VCaP (cell line): Measurements from ENCODE around the gene PLD1.
A peak's percentile ranks its signal among the peaks of the same experiment; 100 is the strongest.

Experiments used
- H3K27ac ChIP-seq: fragments of 450-650 bp; 2 replicates; pipeline ENCODE4 v1.5.1; 2017
- TF ChIP-seq, protein P1 (sequence below): fragments of 450-650 bp; conservative IDR thresholded peaks from 2 replicates; pipeline ENCODE4 v1.5.1; 2017; ENCODE audit warnings: mild to moderate bottlenecking, moderate library complexity

Gene PLD1

DNA sequence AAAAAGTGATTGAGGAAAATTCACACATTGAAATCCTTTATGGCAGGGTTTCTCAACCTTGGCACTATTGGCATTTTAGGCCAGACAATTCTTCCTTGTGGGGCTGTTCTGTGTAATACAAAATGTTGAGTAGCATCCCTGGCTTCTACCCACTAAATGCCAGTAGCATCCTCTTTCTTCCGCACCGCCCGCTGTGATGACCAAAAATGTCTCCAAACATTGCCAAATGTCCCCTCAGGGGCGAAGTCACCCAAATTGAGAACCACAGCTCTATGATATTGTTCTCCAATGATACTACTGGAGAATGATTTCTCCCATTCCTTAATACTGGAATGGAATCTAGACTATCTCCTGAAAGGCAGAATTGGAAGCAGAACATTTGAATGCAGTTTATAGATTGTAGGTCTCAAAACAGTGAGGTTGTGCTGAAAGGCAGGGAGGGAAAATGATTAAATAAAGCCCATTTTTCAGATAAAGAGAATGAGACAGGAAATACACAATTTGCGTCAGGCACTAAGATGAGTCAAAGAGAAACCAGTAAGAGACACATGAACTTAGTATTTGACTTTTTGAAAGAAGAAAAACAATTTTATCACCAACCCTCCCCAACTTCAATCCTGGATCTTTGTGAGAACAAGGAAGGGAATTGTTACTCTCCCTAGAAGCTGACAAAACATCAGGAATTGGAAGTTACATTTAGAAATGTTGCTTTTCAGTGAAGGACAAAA is 248.5 kb downstream of the PLD1 start:
- no peak overlapping the region for H3K27ac ChIP-seq
- TF ChIP-seq, protein P1, sequence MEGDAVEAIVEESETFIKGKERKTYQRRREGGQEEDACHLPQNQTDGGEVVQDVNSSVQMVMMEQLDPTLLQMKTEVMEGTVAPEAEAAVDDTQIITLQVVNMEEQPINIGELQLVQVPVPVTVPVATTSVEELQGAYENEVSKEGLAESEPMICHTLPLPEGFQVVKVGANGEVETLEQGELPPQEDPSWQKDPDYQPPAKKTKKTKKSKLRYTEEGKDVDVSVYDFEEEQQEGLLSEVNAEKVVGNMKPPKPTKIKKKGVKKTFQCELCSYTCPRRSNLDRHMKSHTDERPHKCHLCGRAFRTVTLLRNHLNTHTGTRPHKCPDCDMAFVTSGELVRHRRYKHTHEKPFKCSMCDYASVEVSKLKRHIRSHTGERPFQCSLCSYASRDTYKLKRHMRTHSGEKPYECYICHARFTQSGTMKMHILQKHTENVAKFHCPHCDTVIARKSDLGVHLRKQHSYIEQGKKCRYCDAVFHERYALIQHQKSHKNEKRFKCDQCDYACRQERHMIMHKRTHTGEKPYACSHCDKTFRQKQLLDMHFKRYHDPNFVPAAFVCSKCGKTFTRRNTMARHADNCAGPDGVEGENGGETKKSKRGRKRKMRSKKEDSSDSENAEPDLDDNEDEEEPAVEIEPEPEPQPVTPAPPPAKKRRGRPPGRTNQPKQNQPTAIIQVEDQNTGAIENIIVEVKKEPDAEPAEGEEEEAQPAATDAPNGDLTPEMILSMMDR = no peak

- TF ChIP-seq, protein P1 = no peak
- no peak overlapping the region for H3K27ac ChIP-seq
Observed at GRCh38 chr3:171559586-171559985, 250.7 kb downstream of the PLD1 start.

GRCh38 chr3:171558188-171558696 is 252.0 kb downstream of the PLD1 start:
- H3K27ac ChIP-seq = no peak overlapping the region
- TF ChIP-seq, protein P1 = no peak

GRCh38 chr3:171557173-171557572 is 253.1 kb downstream of the PLD1 start:
- TF ChIP-seq, protein P1 = no peak

GRCh38 chr3:171556574-171557145 is 253.6 kb downstream of the PLD1 start:
- peak overlapping the region; percentile 54 for H3K27ac ChIP-seq
- TF ChIP-seq, protein P1 = no peak

More at GRCh38 chr3:171557173-171557572, 253.1 kb downstream of the PLD1 start:
- peak overlapping the region; percentile 54 for H3K27ac ChIP-seq

DNA sequence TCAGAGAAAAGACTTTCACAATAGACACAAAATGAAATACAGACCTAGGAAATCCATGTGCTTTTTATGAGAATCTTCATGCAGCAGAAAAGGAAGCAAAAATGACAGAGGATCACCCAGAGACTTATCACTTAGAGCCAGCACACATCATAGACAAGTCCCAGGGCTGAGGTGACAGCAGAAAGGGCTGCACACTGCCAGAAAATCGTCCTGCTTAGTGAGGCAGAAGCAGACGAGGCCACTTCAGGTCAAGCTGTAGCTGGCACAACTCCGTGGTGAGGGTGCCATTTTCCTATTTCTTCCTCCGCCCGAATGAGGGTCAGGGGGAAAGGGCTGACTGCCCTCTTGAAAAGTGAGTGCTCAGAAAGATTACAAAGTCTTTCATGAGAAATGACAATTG is 254.1 kb downstream of the PLD1 start:
- peak overlapping the region; percentile 54 for H3K27ac ChIP-seq
- TF ChIP-seq, protein P1 = no peak

- TF ChIP-seq, protein P1 = no peak
- H3K27ac ChIP-seq = no peak overlapping the region
Observed at GRCh38 chr3:171553086-171553485, 257.2 kb downstream of the PLD1 start.
